ENCODE measurements around the gene DNER.

DNER gene

GRCh38 chr2:229740279-229740678 is 25.9 kb upstream of the DNER start:
- no peak for DNase-seq (ENCODE audit: low read depth)
- H3K4me3 ChIP-seq (ENCODE audit: low read depth, low read length): no peak overlapping the region
- TF ChIP-seq, protein P1, sequence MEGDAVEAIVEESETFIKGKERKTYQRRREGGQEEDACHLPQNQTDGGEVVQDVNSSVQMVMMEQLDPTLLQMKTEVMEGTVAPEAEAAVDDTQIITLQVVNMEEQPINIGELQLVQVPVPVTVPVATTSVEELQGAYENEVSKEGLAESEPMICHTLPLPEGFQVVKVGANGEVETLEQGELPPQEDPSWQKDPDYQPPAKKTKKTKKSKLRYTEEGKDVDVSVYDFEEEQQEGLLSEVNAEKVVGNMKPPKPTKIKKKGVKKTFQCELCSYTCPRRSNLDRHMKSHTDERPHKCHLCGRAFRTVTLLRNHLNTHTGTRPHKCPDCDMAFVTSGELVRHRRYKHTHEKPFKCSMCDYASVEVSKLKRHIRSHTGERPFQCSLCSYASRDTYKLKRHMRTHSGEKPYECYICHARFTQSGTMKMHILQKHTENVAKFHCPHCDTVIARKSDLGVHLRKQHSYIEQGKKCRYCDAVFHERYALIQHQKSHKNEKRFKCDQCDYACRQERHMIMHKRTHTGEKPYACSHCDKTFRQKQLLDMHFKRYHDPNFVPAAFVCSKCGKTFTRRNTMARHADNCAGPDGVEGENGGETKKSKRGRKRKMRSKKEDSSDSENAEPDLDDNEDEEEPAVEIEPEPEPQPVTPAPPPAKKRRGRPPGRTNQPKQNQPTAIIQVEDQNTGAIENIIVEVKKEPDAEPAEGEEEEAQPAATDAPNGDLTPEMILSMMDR (IDR thresholded peaks at IDR 0.05; ENCODE audit: low read depth, low read length): no peak
- TF ChIP-seq POLR2A (IDR thresholded peaks at IDR 0.05; ENCODE audit: extremely low read depth, insufficient read length) (no peak), MYC (IDR thresholded peaks at IDR 0.05; ENCODE audit: low read depth, low read length) (no peak)
- TF ChIP-seq, protein P2, sequence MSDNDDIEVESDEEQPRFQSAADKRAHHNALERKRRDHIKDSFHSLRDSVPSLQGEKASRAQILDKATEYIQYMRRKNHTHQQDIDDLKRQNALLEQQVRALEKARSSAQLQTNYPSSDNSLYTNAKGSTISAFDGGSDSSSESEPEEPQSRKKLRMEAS (IDR thresholded peaks at IDR 0.05; ENCODE audit: low read depth, low read length): no peak

DNA sequence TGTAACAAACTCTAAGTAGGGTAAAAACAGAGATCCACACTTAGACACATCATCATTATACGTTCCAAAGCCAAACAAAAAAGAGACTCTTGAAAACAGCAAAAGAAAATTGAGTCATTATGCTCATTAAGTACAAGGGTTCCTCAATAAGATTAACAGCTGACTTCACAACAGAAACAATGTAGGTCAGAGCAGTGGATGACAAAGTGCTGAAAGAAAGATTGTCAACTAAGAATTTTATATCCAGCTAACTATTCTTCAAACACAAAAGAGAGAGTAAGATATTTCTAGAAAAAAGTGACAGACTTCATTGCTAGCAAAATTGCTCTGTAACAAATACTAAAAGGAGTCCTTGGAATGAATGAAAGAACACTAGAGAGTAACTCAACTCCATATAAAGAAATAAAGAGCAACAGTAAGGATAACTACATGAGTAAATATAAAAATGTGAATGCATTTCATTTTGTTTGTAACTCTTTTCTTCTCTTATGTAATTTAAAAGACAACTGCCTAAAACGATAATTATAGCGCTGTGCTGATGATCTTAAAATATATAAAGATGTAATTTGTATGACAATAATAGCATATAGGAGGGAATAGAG is 23.8 kb upstream of the DNER start:
- DNase-seq (ENCODE audit: low read depth): no peak

DNA sequence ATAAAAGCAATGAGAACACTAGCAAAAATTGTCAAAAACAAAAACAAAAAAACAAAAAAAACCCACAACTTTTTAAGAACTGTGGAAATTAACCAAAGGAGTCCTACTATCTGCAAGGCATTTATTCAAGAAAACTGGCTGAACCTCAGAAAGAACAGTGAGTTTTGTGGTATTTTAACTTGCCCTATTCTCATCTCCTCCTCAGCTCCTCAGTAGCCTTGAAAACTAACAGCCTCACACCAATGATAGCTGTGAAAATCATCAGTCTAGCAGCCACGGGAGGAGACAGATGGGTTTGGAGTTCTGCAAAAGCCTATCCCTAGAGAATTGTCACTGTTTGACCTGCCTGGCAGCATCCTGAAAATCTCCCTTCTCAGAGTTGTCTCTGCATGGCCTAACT is 20.1 kb upstream of the DNER start:
- no peak for TF ChIP-seq POLR2A (IDR thresholded peaks at IDR 0.05; ENCODE audit: extremely low read depth, insufficient read length)
- TF ChIP-seq MYC (IDR thresholded peaks at IDR 0.05; ENCODE audit: low read depth, low read length): no peak
- TF ChIP-seq, protein P2 (IDR thresholded peaks at IDR 0.05; ENCODE audit: low read depth, low read length): no peak
- TF ChIP-seq, protein P1 (IDR thresholded peaks at IDR 0.05; ENCODE audit: low read depth, low read length): no peak
- DNase-seq (ENCODE audit: low read depth): no peak
- no peak overlapping the region for H3K4me3 ChIP-seq (ENCODE audit: low read depth, low read length)

More for the DNA sequence above, 23.8 kb upstream of the DNER start:
- TF ChIP-seq MYC (IDR thresholded peaks at IDR 0.05; ENCODE audit: low read depth, low read length) (no peak), POLR2A (IDR thresholded peaks at IDR 0.05; ENCODE audit: extremely low read depth, insufficient read length) (no peak)
- TF ChIP-seq, protein P2 (IDR thresholded peaks at IDR 0.05; ENCODE audit: low read depth, low read length): no peak
- TF ChIP-seq, protein P1 (IDR thresholded peaks at IDR 0.05; ENCODE audit: low read depth, low read length): no peak
- H3K4me3 ChIP-seq (ENCODE audit: low read depth, low read length): no peak overlapping the region

- no peak for TF ChIP-seq POLR2A (IDR thresholded peaks at IDR 0.05; ENCODE audit: extremely low read depth, insufficient read length)
- TF ChIP-seq, protein P1 (IDR thresholded peaks at IDR 0.05; ENCODE audit: low read depth, low read length): no peak
- TF ChIP-seq MYC (IDR thresholded peaks at IDR 0.05; ENCODE audit: low read depth, low read length): no peak
- TF ChIP-seq, protein P2 (IDR thresholded peaks at IDR 0.05; ENCODE audit: low read depth, low read length): no peak
- H3K4me3 ChIP-seq (ENCODE audit: low read depth, low read length): no peak overlapping the region
- no peak for DNase-seq (ENCODE audit: low read depth)
Observed at GRCh38 chr2:229733611-229734245, 19.4 kb upstream of the DNER start.

DNA sequence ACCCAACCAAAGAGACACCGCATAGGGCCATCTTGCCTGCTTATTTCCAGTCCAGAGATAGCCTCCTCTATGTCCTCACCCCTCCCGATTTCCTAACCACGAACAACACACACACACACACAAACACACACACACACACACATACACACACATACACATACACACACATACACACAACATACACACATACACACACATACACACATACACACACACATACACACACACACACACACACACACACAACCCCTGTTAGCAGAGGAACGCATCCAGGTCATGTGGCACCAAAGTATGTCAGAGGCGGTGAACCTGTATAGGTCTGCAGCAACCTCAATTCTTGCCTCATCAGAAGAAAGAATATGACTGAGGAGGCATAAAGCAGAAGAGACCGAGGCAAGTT is 18.5 kb upstream of the DNER start:
- no peak for DNase-seq (ENCODE audit: low read depth)
- no peak overlapping the region for H3K4me3 ChIP-seq (ENCODE audit: low read depth, low read length)
- TF ChIP-seq MYC (IDR thresholded peaks at IDR 0.05; ENCODE audit: low read depth, low read length) (no peak), POLR2A (IDR thresholded peaks at IDR 0.05; ENCODE audit: extremely low read depth, insufficient read length) (no peak)
- TF ChIP-seq, protein P1 (IDR thresholded peaks at IDR 0.05; ENCODE audit: low read depth, low read length): no peak
- TF ChIP-seq, protein P2 (IDR thresholded peaks at IDR 0.05; ENCODE audit: low read depth, low read length): no peak

All from NB4 (cell line).